ENCODE results near the gene CLMP.
A peak's percentile ranks its signal among the peaks of the same experiment; 100 is the strongest.
"Not testable (repeated sequence)": the region's sequence is repeated elsewhere in the genome, so short reads cannot be mapped to it uniquely, and the experiment has no call there.

The CLMP gene

DNA sequence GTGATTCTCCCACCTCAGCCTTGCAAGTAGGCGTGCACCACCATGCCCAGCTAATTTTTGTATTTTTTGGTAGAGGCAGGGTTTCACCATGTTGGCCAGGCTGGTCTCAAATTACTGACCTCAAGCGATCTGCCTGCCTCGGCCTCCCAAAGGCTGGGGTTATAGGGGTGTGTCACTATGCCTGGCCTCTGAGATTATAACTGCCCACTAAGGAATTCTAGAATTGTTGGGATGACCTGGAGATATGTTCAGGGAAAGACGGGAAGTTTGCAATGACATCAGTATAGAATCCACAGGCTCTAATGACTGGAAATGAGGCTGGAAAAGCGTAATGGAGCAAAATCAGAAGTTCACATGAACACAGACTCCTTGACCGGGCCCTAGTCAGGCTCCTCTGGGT lies 62.2 kb downstream of the CLMP start:
- no peak for DNase-seq (ENCODE audit: low read depth)

- DNase-seq (ENCODE audit: low read depth), result not testable (repeated sequence)
Observed at GRCh38 chr11:123132034-123132766, 62.8 kb downstream of the CLMP start.

GRCh38 chr11:123129920-123130319 lies 65.1 kb downstream of the CLMP start:
- no peak for DNase-seq (ENCODE audit: low read depth)

GRCh38 chr11:123125169-123125568 lies 69.9 kb downstream of the CLMP start:
- no peak for DNase-seq (ENCODE audit: low read depth)

DNA sequence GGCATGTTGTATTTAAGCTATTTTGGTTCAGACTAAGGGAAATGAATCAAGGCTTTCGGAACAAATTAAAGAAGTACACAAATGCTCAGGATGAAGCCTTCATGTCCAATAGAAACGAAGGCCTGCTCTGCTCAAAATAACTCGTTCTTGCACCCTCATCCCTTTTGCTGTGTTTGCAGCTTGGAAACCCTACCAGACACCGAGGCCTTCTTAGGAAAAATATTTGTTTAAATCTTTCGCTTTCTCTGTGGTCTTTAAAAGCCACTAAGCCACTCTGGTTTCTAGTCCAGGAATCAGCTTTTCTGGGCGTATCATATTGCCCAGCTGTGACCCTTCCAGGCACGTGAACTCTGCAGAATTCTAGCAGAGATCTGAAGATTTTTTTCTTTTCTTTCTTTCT lies 72.2 kb downstream of the CLMP start:
- no peak for DNase-seq (ENCODE audit: low read depth)

DNA sequence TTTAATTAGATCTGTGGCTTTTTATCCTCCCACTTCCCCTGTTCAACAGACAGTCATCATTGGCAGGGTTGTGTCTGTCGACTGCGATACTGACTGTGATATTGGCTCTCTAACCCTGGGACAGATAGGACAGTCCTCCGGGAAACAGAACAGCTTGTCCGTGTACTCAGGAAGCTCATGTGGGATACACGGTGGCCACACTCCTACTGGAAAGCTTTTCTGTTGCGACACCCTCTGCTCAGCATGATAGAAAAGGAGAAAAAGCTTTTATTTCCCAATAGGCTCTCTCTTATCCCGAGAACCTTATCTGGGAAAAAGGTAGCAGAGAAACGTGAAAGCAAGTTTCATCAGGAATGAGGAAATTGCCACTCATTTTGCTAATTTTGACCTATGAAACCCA lies 72.7 kb downstream of the CLMP start:
- no peak for DNase-seq (ENCODE audit: low read depth)

GRCh38 chr11:123116486-123116885 lies 78.6 kb downstream of the CLMP start:
- DNase-seq (ENCODE audit: low read depth), result no peak

- DNase-seq (ENCODE audit: low read depth), result no peak
Observed at GRCh38 chr11:123111465-123111864, 83.6 kb downstream of the CLMP start.

- DNase-seq (ENCODE audit: low read depth), result no peak
Observed at GRCh38 chr11:123110397-123110796, 84.7 kb downstream of the CLMP start.

GRCh38 chr11:123107945-123108495 lies 87.0 kb downstream of the CLMP start:
- no peak for DNase-seq (ENCODE audit: low read depth)

DNA sequence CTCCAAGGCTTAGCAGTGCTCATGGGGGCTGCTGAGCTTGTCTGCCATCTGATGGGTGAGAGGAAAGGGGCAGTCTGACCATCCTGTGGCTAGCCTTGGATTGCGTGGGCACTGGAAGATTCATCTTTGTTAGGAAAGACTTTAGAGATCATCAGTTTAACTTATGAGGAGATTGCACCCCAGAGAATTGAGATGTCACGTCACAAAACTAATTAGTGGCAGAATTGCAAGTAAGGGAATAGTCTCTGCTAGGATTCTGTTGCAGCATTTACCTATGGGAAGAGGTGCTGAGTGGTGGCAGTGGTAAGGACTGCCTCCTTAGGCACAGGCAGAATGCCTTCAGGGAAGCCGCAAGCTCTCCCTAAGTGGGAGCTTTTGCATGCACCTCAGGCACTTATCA lies 90.4 kb downstream of the CLMP start:
- no peak for DNase-seq (ENCODE audit: low read depth)

DNA sequence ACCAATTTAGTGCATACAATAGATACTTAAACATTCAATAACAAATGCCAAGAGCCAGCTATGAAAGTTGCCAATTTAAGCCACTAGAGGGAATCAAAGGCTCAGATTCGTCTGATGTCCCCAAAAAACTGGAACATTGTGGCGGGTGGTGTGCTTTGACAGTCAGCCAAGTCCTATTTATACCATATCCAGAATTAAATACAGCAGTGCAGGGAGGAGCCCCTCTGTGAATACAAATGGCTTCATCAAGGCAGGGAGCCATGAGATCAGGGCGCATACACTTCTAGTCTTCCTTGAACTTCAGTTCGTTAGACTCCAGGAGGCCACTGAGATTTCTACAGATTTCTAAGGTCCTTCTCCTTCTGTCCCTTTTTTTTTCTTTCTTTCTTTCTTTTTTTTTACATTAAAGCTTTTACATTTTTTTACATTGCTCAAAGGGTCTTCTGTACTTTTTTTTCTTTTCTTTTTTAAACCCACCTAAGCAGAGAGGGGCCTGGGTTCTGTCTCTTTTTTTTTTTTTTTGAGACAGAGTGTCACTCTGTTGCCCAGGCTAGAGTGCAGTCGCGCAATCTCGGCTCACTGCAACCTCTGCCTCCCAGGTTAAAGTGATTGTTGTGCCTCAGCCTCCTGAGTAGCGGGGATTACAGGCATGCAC lies 91.6 kb downstream of the CLMP start:
- no peak for DNase-seq (ENCODE audit: low read depth)

DNA sequence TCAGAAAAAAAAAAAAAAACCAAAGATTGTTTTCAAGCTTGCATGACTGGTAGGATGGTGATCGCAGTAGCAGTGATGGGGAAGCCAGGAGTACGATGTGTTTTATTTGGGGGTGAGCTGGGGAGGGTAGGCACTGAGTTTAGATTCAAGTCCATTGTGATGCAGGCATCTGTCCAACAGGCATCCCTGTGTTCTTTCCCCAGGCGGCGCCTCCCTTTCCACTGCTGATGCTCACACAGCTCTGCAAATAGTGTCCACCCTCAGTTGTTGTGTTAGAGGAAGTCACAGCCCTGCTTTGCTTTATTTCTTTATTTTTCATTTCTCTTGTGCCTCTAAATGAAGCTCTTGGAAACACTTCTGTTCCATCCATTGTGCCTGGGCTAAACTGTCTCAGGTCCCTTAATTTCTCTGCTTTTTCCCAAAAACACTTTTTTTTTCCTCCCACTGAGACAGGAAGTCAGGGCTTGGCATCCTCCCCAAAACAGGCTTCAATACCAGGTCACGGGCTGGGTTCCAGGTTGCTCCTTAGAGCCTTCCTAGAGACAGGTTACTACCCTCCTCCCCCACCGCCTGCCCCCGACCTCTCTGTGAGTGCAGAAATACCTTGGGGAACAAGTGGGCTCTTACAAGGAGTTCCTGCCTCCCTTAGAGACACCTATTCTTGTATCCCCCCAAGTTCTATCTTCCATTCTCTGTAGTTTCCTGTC lies 94.5 kb downstream of the CLMP start:
- DNase-seq (ENCODE audit: low read depth), result no peak

GRCh38 chr11:123098990-123099389 lies 96.1 kb downstream of the CLMP start:
- no peak for DNase-seq (ENCODE audit: low read depth)

- no peak for DNase-seq (ENCODE audit: low read depth)
Observed at GRCh38 chr11:123093739-123094138, 101.3 kb downstream of the CLMP start.

DNA sequence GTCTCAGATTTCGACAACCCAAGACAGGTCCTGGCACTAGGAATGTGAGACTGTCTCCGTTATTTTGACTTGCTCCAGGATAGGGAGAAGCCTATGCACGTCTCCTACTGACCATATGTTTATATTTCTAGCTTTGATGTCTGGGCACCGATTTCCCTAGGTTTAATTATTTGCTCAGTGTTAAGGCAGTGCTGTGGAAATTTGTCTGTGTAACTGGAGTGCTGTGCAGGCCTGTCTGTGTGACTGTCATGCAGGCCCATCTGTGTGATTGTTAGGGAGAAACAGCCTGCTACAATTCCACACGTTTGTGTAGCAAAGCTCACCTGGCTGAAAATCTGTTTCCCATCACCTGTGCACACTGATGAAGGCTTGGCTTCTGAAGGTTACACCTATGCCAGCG lies 103.5 kb downstream of the CLMP start:
- DNase-seq (ENCODE audit: low read depth), result no peak

- not testable (repeated sequence) for DNase-seq (ENCODE audit: low read depth)
Observed at GRCh38 chr11:123090168-123090567, 104.9 kb downstream of the CLMP start.

DNA sequence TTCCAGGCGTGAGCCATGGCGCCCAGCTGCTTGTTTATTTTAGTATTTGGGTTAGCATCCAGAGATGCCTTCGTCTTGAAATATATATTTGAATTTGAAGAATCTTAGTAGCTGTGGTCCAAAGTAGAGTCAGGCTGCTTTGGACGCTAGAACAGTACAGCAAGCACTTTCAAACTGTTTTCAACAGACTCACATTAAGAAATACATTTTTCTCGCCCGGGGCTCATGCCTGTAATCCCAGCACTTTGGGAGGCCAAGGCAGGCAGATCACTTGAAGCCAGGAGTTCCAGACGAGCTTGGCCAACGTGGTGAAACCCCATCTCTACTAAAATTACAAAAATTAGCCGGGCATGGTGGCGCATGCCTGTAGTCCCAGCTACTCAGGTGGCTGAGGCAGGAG lies 106.2 kb downstream of the CLMP start:
- DNase-seq (ENCODE audit: low read depth), result not testable (repeated sequence)

- not testable (repeated sequence) for DNase-seq (ENCODE audit: low read depth)
Observed at GRCh38 chr11:123087657-123088056, 107.4 kb downstream of the CLMP start.

- no peak for DNase-seq (ENCODE audit: low read depth)
Observed at GRCh38 chr11:123086305-123086704, 108.7 kb downstream of the CLMP start.

DNA sequence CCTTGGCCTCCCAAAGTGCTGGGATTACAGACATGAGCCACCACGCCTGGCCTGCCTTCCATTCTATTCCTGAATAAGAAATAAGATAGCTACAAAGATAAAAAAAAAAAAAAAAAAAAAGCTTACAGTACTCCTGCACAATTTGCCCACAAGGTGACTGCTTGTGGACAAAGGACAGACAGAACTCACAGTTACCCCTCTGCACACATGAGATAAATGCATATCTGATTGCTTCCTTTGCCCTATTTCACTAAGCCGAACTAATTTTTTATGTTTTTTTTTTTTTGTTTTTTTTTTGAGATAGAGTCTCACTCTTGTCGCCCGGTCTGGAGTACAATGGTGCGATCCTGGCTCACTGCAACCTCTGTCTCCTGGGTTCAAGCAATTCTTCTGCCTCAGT lies 109.6 kb downstream of the CLMP start:
- DNase-seq (ENCODE audit: low read depth), result no peak

DNA sequence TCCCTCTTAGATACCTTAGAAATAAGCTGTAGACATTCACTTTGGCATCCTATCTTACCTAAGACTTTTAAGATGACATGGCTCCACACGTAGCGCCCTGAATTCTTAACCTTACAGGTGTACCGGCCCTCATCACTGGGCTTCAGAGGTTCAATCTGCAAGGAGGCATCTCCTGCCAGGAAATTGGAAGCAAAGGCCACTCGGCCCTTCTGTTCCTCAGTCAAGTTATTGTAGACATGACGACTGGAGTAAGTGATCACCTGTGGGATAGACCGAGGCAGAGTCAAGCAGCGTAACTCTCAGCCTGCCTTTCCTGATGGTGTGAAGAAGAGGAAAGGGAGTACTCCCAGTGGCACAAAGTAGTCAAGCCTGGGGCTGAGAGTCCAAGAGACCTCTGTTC lies 110.6 kb downstream of the CLMP start:
- no peak for DNase-seq (ENCODE audit: low read depth)

GRCh38 chr11:123083623-123084029 lies 111.4 kb downstream of the CLMP start:
- DNase-seq (ENCODE audit: low read depth), result peak; percentile 51

All from activated T-helper 1 cell treated with Interleukin-2 at 50 U/mL for 16 hours (primary cell).